Kidney (tissue), 14 donors: ENCODE measurements around the gene LTC4S. TPM values are rescaled to one million over a fixed set of nuclear protein-coding genes. Genes with fewer than 3 reads are reported as not detected.
A peak's percentile ranks its signal among the peaks of the same experiment; 100 is the strongest.

ENCODE experiments used
- DNase-seq, 5 donors: peaks; one replicate each; pipeline ENCODE4 v3.0.0-alpha.2; 2013 to 2020
- FAIRE-seq: peaks from 2 replicates; lab custom pipeline; 2012; peaks lifted over from hg19 to GRCh38; lab: Jason Lieb, UNC
- H3K27ac ChIP-seq, 2 donors: one replicate each; pipeline ENCODE4 v1.7.0; 2013; ENCODE audit warnings: low read depth in 2 of 2, low read length in 2 of 2, inconsistent platforms in 1 of 2
- H3K27me3 ChIP-seq: one replicate; pipeline ENCODE4 v1.7.1; 2013; ENCODE audit warnings: low read length, inconsistent platforms; ENCODE audit not compliant: control insufficient read depth, insufficient read depth
- H3K36me3 ChIP-seq, 3 donors: one replicate each; pipeline versions ENCODE4 v1.7.0 to v1.7.1; 2013; ENCODE audit warnings: low read length in 3 of 3, control low read depth in 1 of 3, inconsistent platforms in 1 of 3; ENCODE audit not compliant: insufficient read depth in 3 of 3, control insufficient read depth in 2 of 3
- H3K4me1 ChIP-seq, 3 donors: one replicate each; pipeline versions ENCODE4 v1.7.0 to v1.7.1; 2013; ENCODE audit warnings: low read length in 3 of 3, inconsistent platforms in 1 of 3, low read depth in 1 of 3; ENCODE audit not compliant: control insufficient read depth in 2 of 3, insufficient read depth in 2 of 3
- H3K4me3 ChIP-seq, 3 donors: one replicate each; pipeline versions ENCODE4 v1.7.0 to v1.8.1; 2013; ENCODE audit warnings: low read length in 3 of 3, control low read depth in 1 of 3, inconsistent platforms in 1 of 3
- H3K9ac ChIP-seq, 3 donors: one replicate each; pipeline versions ENCODE4 v1.7.0 to v1.7.1; 2013; ENCODE audit warnings: low read length in 3 of 3, control low read depth in 1 of 3, inconsistent platforms in 1 of 3
- H3K9me3 ChIP-seq, 3 donors: one replicate each; pipeline versions ENCODE4 v1.7.0 to v1.7.1; 2013; ENCODE audit warnings: low read length in 3 of 3, control low read depth in 1 of 3, inconsistent platforms in 1 of 3; ENCODE audit not compliant: control insufficient read depth in 2 of 3, insufficient read depth in 1 of 3
- CTCF ChIP-seq: IDR thresholded peaks from 3 replicates; pipeline ENCODE4 v1.5.1; 2012; ENCODE audit warnings: mild to moderate bottlenecking, moderate library complexity, borderline replicate concordance; ENCODE audit not compliant: insufficient read depth; ENCODE audit errors: extremely low read depth
- intact Hi-C: fragments of 100-400 bp; cut with DNase I; formaldehyde crosslinking; loops from one replicate; pipeline ENCODE4 v1.11.1; 2022
- polyA plus RNA-seq: library from polyadenylated mRNA; stranded (reverse); fragments of 350-450 nt; fragmentation: Illumina TruSeq; extraction: RNeasy Lipid Tissue Mini Kit (QIAGEN cat#74804); gene quantifications from one replicate; pipeline ENCODE4 v1.2.3, GENCODE V29; 2014; ENCODE audit warnings: low read depth, low replicate concordance; ENCODE audit not compliant: insufficient read depth
- total RNA-seq: library from RNA; stranded (reverse); fragmentation: NEBNext Ultra II Directional; extraction: Animal tissue kit (Norgen Biotek cat#: 25700); gene quantifications from one replicate; pipeline ENCODE4 v1.2.1, GENCODE V29; 2021
- donor health status: control.
- donor health status: control.
- donor health status: control.
- donor health status: control.
- donor health status: control.
- donor health status: DM: yes; HTN: yes; CAD: no.
- donor health status: Normal renal cell carcinoma (clear cell type).

Gene LTC4S
- total and polyA plus RNA-seq, 2 donors from 2014 or later: 20.1 to 30.6 TPM

- H3K4me1 ChIP-seq: peaks cover 0 to 33% (median 6%) of the 10 kb centered on the region in 3 donors
- no peak overlapping the region for H3K4me3 ChIP-seq
- no peak for FAIRE-seq
- TF ChIP-seq CTCF: no peak
- H3K9ac ChIP-seq: no peak overlapping the region
- H3K27ac ChIP-seq: peak overlapping the region; percentile 71 to 74
- peak in 1 of 5 donors; percentile 48 for DNase-seq
- H3K36me3 ChIP-seq: peaks cover 0 to 5% (median 0%) of the 10 kb centered on the region in 3 donors
- no peaks in the 10 kb centered on the region for H3K27me3 ChIP-seq
- intact Hi-C loops: no loop called here
- H3K9me3 ChIP-seq: no peaks in the 10 kb centered on the region
Observed at GRCh38 chr5:179792612-179793467, 946 bp upstream of the LTC4S start.

GRCh38 chr5:179794171-179794570, 385 bp downstream of the LTC4S start:
- peak overlapping the region in 1 of 3 donors; percentile 10 for H3K9ac ChIP-seq
- FAIRE-seq: no peak

GRCh38 chr5:179794575-179794974, 789 bp downstream of the LTC4S start:
- peaks cover 0 to 22% (median 5%) of the 10 kb centered on the region in 3 donors for H3K36me3 ChIP-seq
- intact Hi-C loops: no loop called here
- TF ChIP-seq CTCF: no peak
- H3K27ac ChIP-seq: no peak overlapping the region
- no peaks in the 10 kb centered on the region for H3K27me3 ChIP-seq
- FAIRE-seq (no peak), DNase-seq (peak in 1 of 5 donors; percentile 52)
- no peaks in the 10 kb centered on the region for H3K9me3 ChIP-seq
- peak overlapping the region in 1 of 3 donors; percentile 10 for H3K9ac ChIP-seq
- H3K4me1 ChIP-seq: peaks cover 0 to 33% (median 6%) of the 10 kb centered on the region in 3 donors
- H3K4me3 ChIP-seq: peak overlapping the region in 1 of 3 donors; percentile 54

More at GRCh38 chr5:179794171-179794570, 385 bp downstream of the LTC4S start:
- Histone ChIP-seq H3K27me3 (no peaks in the 10 kb centered on the region), H3K27ac (peak overlapping the region in 1 of 2 donors; percentile 75), H3K36me3 (peaks cover 0 to 18% (median 4%) of the 10 kb centered on the region in 3 donors), H3K4me3 (peak overlapping the region in 2 of 3 donors; percentile 36 to 54), H3K4me1 (peaks cover 0 to 33% (median 6%) of the 10 kb centered on the region in 3 donors), H3K9me3 (no peaks in the 10 kb centered on the region)
- intact Hi-C loops: no loop called here
- no peak for TF ChIP-seq CTCF
- DNase-seq: peak in 1 of 5 donors; percentile 50
